HG03064 (cell line): Measurements from ENCODE around the gene CCT2.

Experiments
- ATAC-seq: cut with Tn5 transposase; IDR thresholded peaks from one replicate; pipeline ENCODE4 v1.9.1; 2021; ENCODE audit warnings: low read depth; ENCODE audit not compliant: unreplicated experiment

CCT2 gene

DNA sequence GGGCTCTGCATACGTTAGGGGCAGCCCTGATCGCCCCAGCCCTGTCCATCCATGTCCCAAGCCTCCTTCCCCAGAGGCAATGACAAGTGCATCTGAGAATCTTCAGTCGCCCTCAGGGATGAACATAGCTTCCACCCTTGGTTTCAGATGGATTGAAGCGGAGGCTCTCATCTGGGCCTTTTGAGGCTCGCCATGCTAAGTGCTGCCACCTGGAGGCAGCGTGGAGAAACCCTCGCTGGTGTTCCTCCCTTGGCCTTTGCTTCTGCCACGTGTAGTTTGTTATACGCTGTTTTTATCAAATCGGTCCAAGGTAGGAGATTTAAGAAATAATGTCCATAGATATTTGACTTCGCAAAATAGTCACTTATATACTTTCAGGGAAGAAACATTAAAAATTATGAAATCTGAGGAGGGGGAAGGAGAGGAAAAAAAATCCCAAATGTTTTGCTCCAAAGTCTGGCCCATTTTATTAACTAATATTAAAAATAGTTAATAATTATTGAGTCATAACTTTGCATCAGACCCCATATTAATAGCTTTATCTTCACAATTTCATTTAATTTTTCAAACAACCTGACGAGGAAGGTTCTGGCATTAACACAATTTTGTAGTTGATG, 54.2 kb downstream of the CCT2 start:
- ATAC-seq: no peak

DNA sequence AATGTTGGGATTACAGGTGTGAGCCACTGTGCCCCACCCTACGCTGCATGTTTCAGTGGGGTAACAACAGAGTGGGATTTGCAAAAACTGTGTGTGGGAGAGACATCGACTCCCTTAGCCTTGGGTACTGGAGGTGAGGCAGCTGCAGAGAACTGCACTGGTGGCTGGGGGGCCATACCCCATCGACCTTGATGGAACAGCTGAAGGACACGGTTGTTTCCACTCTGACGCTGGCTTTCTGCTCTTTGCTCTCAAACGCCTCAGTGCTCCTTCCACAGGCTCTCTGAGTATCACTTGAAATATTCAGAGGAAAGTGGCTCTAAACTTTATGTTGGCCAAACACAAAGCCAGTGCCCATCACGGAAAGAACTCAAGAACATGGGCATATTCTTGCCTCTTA, 56.3 kb downstream of the CCT2 start:
- no peak for ATAC-seq

DNA sequence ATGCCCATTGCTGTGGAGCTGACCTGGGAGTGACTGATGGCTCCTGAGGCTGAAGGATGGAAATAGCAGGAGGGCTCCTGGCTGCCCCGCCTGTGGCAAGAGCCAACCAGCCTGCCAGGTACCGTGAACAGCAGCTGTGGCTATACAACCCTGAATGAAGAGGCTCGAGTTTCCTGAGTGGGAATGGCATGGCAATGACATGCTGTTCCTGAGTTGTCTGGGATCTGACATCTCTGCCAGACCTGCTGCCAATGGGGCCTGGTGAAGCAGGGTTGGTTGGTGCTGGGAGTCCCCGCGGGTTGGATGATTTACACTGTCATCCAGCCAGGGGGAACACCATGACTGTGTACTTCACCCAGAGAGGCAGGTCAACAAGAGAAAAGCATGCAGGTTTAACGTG, 57.3 kb downstream of the CCT2 start:
- no peak for ATAC-seq

DNA sequence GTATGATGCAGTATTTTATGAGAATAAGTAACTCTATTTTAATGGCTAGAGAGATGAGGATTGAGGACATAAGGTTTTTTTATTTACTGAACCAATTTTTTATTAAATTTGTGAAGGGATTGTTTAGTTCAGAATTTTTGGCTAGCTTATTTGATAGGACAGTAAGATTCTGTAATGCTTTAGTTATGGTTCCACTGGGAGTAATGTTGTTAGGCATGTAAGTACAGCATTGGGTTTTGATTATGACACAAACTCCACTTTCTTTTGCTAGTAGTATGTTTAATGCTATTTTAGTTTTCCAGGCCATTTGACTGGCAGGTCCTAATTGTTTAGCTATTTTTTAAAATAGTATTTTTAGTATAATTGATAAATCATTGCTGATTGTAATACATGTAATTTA, 59.3 kb downstream of the CCT2 start:
- no peak for ATAC-seq

DNA sequence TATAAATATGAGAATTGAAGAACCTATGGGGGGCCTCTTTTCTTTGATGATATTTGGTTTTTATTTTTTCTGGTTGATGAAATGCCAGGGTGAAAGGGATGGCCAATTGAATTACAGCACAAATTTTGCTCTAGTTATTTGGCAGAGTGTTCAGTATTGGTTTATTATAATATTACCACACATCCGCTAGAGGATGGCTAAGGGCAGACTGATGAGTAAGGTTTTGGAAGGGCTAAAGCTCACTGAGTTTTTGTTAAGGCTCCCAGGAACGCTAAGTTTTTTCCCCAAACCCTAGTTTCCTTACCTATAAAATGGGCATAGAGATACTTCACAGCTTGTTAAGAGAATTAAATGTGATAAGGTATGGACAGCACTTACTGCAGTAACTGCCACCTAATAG, 59.8 kb downstream of the CCT2 start:
- no peak for ATAC-seq

DNA sequence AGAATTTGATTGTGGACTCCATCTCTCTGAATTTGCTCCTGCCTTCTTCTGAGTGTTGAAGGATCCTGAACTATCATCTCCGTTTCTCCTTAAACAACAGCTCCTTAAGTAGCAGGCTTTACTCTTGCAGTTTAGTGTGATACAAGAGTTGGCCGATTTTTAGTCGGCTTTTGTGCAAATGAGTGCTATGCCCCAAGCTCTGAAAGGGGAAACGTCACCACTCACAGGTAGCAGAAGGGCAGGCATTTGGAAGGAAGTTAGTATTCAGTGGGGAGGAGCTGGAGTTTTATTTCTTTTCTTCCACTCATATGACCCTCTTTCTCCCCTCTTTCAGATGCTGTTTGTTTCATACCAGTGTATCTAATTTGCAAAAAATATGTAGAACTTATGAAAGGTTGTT, 61.9 kb downstream of the CCT2 start:
- no peak for ATAC-seq

DNA sequence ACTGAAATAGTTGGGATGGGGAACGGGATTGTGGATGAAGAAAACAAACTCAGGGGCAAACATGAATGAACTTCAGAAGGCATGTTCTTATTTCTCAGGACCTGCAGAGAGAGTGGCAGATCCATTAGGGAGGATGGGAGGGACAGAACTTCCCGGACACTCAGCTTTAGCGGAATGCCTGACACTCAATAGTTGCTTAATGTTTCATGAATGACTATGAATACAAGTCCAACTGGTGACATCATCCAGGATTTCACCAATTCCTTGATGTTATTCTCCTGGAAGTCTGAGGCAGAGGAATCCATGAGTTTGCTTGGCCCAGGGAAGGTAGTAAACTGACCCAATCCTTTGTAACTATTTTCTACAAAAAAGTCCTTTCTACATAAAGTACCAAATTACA, 63.2 kb downstream of the CCT2 start:
- ATAC-seq: no peak

DNA sequence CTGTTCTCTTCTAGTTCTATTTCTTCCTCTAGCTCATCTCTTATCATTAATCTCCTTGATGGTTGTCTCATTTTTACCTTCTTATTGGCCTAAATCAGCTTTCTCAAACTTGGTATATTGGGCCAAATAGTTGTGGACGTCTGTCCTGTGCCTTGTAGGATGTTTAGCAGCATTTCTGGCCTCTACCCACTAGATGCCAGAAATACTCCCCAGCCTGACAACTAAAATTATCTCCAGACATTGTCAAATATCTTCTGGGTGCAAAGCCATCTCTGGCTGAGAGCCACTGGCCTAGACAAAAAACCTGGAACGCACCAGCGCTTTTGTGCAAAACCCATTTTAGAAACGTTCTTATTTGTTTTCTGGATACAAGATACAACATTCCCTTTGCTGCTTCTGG, 64.3 kb downstream of the CCT2 start:
- ATAC-seq: no peak
